Ishikawa (cell line): ENCODE measurements around the gene SLC38A11.

ENCODE experiments used
- MAX ChIP-seq: IDR thresholded peaks from 2 replicates; pipeline ENCODE4 v1.6.1; 2012
- RAD21 ChIP-seq: IDR thresholded peaks from 2 replicates; pipeline ENCODE4 v1.6.1; 2012; ENCODE audit warnings: low read depth

- no peak for TF ChIP-seq RAD21
- no peak for TF ChIP-seq MAX
These were observed 16.9 kb upstream of the SLC38A11 start for GRCh38 chr2:164972216-164972615.
